ENCODE results near the gene ABCF1. TPM values are rescaled to one million over a fixed set of nuclear protein-coding genes. Genes with fewer than 3 reads are reported as not detected.
A peak's percentile ranks its signal among the peaks of the same experiment; 100 is the strongest.

ABCF1 gene
- total and polyA plus RNA-seq, 2 donors (not counting 1 experiment from before 2014, with no cell fraction given) = 35.5 to 49.2 TPM

GRCh38 chr6:30570263-30570662 is 979 bp upstream of the ABCF1 start:
- Histone ChIP-seq H3K9ac (ENCODE audit: insufficient read depth, low read length) (no peak overlapping the region), H2AFZ (ENCODE audit: low read length) (peak overlapping the region; percentile 97)

GRCh38 chr6:30570740-30571074 is 535 bp upstream of the ABCF1 start:
- Histone ChIP-seq H3K9me3 (ENCODE audit: control insufficient read depth, insufficient read depth, low read depth, low read length) (no peaks in the 10 kb centered on the region), H3K79me2 (ENCODE audit: control insufficient read depth, insufficient read depth, low read length) (peaks cover 38% of the 10 kb centered on the region)
- no peak for TF ChIP-seq CTCF (conservative IDR thresholded peaks at IDR 0.05 in 1 of 2, IDR thresholded peaks at IDR 0.05 in 1 of 2; ENCODE audit: low read depth in 1 of 2, low read length in 2 of 2)
- no peak for TF ChIP-seq EZH2 (IDR thresholded peaks at IDR 0.05; ENCODE audit: low read length, missing control alignments)

More at GRCh38 chr6:30570263-30570662, 979 bp upstream of the ABCF1 start:
- Histone ChIP-seq H4K20me1 (ENCODE audit: control insufficient read depth, extremely low read depth, insufficient read depth, low read length) (no peaks in the 10 kb centered on the region), H3K4me1 (ENCODE audit: control insufficient read depth, extremely low read depth, insufficient read depth, low read length) (peaks cover 13% of the 10 kb centered on the region), H3K27ac (ENCODE audit: insufficient read depth, low read length) (peak overlapping the region; percentile 68), H3K9me3 (ENCODE audit: control insufficient read depth, insufficient read depth, low read depth, low read length) (no peaks in the 10 kb centered on the region), H3K36me3 (ENCODE audit: control insufficient read depth, insufficient read depth, low read length) (no peaks in the 10 kb centered on the region), H3K79me2 (ENCODE audit: control insufficient read depth, insufficient read depth, low read length) (peaks cover 34% of the 10 kb centered on the region), H3K4me3 (replicated peaks in 1 of 4; ENCODE audit: control extremely low read depth in 1 of 4, insufficient read depth in 1 of 4, low read depth in 3 of 4, low read length in 4 of 4) (peak overlapping the region; percentile 58 to 91 (median 88)), H3K4me2 (ENCODE audit: extremely low read depth, insufficient read depth, low read length) (peak overlapping the region; percentile 87), H3K27me3 (ENCODE audit: control insufficient read depth, insufficient read depth, low read length) (no peaks in the 10 kb centered on the region)
- DNase-seq (ENCODE audit: low read depth in 2 of 2) = no peak
- TF ChIP-seq EZH2 (IDR thresholded peaks at IDR 0.05; ENCODE audit: low read length, missing control alignments) (no peak), CTCF (conservative IDR thresholded peaks at IDR 0.05 in 1 of 2, IDR thresholded peaks at IDR 0.05 in 1 of 2; ENCODE audit: low read depth in 1 of 2, low read length in 2 of 2) (no peak)

GRCh38 chr6:30571762-30572082 is 480 bp downstream of the ABCF1 start:
- no peaks in the 10 kb centered on the region for H3K36me3 ChIP-seq (ENCODE audit: control insufficient read depth, insufficient read depth, low read length)
- peaks cover 13% of the 10 kb centered on the region for H3K4me1 ChIP-seq (ENCODE audit: control insufficient read depth, extremely low read depth, insufficient read depth, low read length)
- H3K9ac ChIP-seq (ENCODE audit: insufficient read depth, low read length) = peak overlapping the region; percentile 90
- peak overlapping the region; percentile 94 for H3K27ac ChIP-seq (ENCODE audit: insufficient read depth, low read length)
- H3K9me3 ChIP-seq (ENCODE audit: control insufficient read depth, insufficient read depth, low read depth, low read length) = no peaks in the 10 kb centered on the region
- peak overlapping the region; percentile 79 for H2AFZ ChIP-seq (ENCODE audit: low read length)
- peak overlapping the region; percentile 93 for H3K4me2 ChIP-seq (ENCODE audit: extremely low read depth, insufficient read depth, low read length)
- H4K20me1 ChIP-seq (ENCODE audit: control insufficient read depth, extremely low read depth, insufficient read depth, low read length) = no peaks in the 10 kb centered on the region
- H3K79me2 ChIP-seq (ENCODE audit: control insufficient read depth, insufficient read depth, low read length) = peaks cover 44% of the 10 kb centered on the region
- TF ChIP-seq CTCF (conservative IDR thresholded peaks at IDR 0.05 in 1 of 2, IDR thresholded peaks at IDR 0.05 in 1 of 2; ENCODE audit: low read depth in 1 of 2, low read length in 2 of 2) (no peak), EZH2 (IDR thresholded peaks at IDR 0.05; ENCODE audit: low read length, missing control alignments) (no peak)
- no peak for DNase-seq (ENCODE audit: low read depth in 2 of 2)
- H3K4me3 ChIP-seq (replicated peaks in 1 of 4; ENCODE audit: control extremely low read depth in 1 of 4, insufficient read depth in 1 of 4, low read depth in 3 of 4, low read length in 4 of 4) = peak overlapping the region; percentile 80 to 91 (median 90)
- H3K27me3 ChIP-seq (ENCODE audit: control insufficient read depth, insufficient read depth, low read length) = no peaks in the 10 kb centered on the region

More at GRCh38 chr6:30570740-30571074, 535 bp upstream of the ABCF1 start:
- H3K27ac ChIP-seq (ENCODE audit: insufficient read depth, low read length) = peak overlapping the region; percentile 68
- H3K4me1 ChIP-seq (ENCODE audit: control insufficient read depth, extremely low read depth, insufficient read depth, low read length) = peaks cover 13% of the 10 kb centered on the region
- DNase-seq (ENCODE audit: low read depth in 2 of 2) = no peak
- no peaks in the 10 kb centered on the region for H3K27me3 ChIP-seq (ENCODE audit: control insufficient read depth, insufficient read depth, low read length)
- no peaks in the 10 kb centered on the region for H3K36me3 ChIP-seq (ENCODE audit: control insufficient read depth, insufficient read depth, low read length)
- H3K4me3 ChIP-seq (replicated peaks in 1 of 4; ENCODE audit: control extremely low read depth in 1 of 4, insufficient read depth in 1 of 4, low read depth in 3 of 4, low read length in 4 of 4) = peak overlapping the region; percentile 58 to 91 (median 88)
- H2AFZ ChIP-seq (ENCODE audit: low read length) = peak overlapping the region; percentile 97
- H3K9ac ChIP-seq (ENCODE audit: insufficient read depth, low read length) = peak overlapping the region; percentile 60
- H3K4me2 ChIP-seq (ENCODE audit: extremely low read depth, insufficient read depth, low read length) = peak overlapping the region; percentile 87
- no peaks in the 10 kb centered on the region for H4K20me1 ChIP-seq (ENCODE audit: control insufficient read depth, extremely low read depth, insufficient read depth, low read length)
